ENCODE measurements around the gene RHD.
A peak's percentile ranks its signal among the peaks of the same experiment; 100 is the strongest.

- TF ChIP-seq CTCF (IDR thresholded peaks at IDR 0.05) (peak in 1 of 5 experiments; percentile 3), POLR2A (IDR thresholded peaks at IDR 0.05) (no peak), POLR2AphosphoS5 (IDR thresholded peaks at IDR 0.05) (no peak)
Observed at GRCh38 chr1:25247829-25248754, 24.2 kb upstream of the RHD start.
